GM19023 (cell line): ENCODE data around the gene PRDM1.
A peak's percentile ranks its signal among the peaks of the same experiment; 100 is the strongest.
"Not testable (repeated sequence)": the region's sequence is repeated elsewhere in the genome, so short reads cannot be mapped to it uniquely, and the experiment has no call there.

Source experiments
- ATAC-seq: cut with Tn5 transposase; IDR thresholded peaks from one replicate; pipeline ENCODE4 v1.9.1; 2021; ENCODE audit warnings: mild to moderate bottlenecking, moderate library complexity; ENCODE audit not compliant: unreplicated experiment

PRDM1 gene

DNA sequence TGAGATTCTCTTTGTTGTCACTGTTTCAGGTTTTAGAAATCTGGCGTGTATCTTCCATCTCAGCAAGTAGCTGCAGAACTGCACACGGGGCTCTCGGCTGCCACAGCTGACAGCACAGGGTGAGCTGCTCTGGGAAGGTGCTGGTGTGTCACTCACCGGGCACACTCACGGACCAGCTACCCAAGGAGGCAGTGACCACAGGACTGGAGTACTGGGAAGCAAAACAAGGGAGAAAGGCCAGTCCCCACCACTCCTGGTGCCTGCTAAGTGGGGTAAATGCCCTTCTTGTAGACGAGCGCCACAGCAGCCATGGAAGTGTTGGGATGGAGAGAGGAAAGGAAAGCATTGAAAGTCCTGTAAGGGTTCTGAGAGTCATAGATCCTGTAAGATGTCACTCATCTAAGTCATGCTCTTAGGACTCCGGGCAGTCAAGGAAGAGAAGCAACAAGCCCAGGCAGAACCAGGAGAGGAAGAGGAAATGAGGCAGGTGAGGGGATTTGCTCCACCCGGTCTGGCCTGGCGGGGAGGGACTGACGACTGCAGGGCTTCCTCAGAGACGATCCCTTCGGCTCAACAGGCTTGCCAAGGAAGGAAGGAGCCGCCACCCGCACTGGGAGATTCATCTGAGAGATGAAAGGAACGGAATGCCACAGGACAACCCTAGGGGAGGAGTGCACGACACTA, 48.1 kb downstream of the PRDM1 start:
- ATAC-seq, result no peak

- ATAC-seq, result no peak
Measured at GRCh38 chr6:106134906-106135634, 48.9 kb downstream of the PRDM1 start.

- no peak for ATAC-seq
Measured at GRCh38 chr6:106135911-106136571, 49.9 kb downstream of the PRDM1 start.

DNA sequence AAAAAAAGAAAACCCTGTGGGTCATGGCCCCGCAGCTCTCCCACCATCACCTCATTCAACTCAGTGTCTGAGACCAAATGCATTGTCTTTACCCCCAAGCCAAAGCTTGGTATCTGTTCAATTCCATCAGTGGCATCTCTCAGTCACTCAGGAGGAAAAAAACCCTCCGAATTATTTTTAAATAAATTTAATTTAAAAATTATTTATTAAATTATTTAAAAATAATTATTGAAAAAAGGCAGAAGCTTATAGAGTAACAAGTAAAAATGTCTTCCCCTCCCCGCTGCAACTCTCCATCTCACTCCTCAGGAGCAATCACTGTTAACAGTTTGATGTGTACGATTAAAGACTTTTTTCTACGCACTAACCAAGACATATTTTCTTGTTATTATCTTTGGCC, 50.7 kb downstream of the PRDM1 start:
- ATAC-seq, result no peak

DNA sequence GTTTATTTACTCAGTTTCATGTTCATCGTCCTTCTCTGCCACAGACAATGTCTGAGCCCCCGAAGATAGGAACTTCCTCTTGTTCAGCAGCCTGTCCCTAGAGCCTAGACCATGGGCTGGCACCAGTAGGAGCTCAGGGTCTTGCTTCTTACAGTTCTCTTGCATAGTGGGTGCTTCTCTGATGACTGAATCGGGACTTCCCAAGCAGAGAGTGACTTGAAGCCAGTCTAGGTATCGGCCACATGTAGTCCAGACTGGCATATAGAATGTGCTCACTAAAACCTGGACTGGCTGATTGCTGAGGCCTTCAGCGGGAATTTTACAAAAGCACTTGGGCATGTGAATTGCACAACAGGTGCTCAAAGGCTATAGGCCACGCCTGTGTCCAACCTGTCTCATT, 52.0 kb downstream of the PRDM1 start:
- ATAC-seq, result no peak

GRCh38 chr6:106141441-106142237, 55.5 kb downstream of the PRDM1 start:
- ATAC-seq, result peak; percentile 75

- no peak for ATAC-seq
Measured at GRCh38 chr6:106142876-106143431, 56.8 kb downstream of the PRDM1 start.

- ATAC-seq, result no peak
Measured at GRCh38 chr6:106143665-106144064, 57.5 kb downstream of the PRDM1 start.

- ATAC-seq, result no peak
Measured at GRCh38 chr6:106145144-106145543, 59.0 kb downstream of the PRDM1 start.

DNA sequence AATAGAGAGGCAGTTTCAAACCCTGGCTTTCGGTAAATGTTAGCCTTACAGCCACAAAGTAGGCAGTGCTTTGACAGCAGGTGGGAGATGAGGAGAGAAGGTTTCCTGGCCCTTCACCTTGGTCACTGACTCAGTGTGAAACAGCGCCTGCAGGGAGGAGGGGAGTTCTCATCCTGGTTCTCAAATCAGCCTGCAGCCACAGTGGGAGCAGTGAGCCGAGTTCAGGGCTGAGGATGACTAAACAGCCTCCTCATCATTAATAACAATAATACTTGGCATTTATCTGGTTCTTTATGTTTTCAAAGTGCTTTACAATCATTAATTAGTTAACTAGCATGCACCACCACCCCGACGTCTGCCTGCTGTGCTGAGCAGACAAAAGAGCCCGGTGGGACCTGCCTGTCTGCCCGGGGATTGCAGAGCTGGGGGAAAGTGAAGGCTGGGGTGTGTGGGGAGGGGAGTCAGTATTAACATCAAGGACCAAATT, 59.6 kb downstream of the PRDM1 start:
- no peak for ATAC-seq

- ATAC-seq, result no peak
Measured at GRCh38 chr6:106146852-106147351, 60.8 kb downstream of the PRDM1 start.

- ATAC-seq, result no peak
Measured at GRCh38 chr6:106147476-106147875, 61.3 kb downstream of the PRDM1 start.

DNA sequence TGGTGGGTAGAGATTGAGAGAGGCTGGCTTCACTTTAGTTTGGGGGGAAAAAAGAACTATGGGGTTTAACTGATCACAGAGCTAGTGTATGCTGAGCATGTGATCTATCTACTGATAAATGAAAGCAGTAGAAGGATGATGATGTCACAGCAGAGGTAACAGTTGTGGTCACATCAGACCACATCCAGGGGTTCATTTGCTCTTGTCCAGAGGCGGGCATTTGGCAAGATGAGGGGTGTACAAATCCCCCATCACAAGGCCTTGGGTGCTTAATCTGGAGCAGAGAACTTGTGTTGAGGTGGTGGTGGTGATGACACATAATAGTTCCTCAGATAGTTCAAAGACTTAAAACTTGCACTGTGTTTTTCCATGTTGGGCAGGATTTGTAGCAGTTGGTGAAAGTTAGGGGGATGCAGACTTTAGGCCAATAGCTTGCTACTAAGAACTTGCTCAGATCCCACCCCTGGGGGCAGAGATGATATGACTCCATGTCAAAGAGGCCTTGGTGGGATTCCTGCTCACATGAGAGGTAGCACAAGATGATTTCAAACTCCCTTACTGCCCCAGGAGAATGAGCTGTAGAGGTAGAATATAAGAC, 63.4 kb downstream of the PRDM1 start:
- no peak for ATAC-seq

DNA sequence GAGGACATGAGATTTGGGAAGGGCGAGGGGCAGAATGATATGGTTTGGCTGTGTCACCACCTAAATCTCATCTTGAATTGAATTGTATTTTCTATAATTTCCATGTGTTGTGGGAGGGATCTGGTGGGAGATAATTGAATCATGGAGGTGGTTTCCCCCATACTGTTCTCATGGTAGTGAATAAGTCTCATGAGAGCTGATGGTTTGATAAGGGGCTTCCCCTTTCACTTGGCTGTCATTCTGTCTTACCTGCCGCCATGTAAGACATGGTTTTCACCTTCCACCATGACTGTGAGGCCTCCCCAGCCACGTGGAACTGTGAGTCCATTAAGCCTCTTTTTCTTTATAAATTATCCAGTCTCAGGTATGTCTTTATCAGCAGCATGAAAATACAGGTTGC, 66.3 kb downstream of the PRDM1 start:
- ATAC-seq, result not testable (repeated sequence)

- ATAC-seq, result no peak
Measured at GRCh38 chr6:106152952-106153351, 66.8 kb downstream of the PRDM1 start.

DNA sequence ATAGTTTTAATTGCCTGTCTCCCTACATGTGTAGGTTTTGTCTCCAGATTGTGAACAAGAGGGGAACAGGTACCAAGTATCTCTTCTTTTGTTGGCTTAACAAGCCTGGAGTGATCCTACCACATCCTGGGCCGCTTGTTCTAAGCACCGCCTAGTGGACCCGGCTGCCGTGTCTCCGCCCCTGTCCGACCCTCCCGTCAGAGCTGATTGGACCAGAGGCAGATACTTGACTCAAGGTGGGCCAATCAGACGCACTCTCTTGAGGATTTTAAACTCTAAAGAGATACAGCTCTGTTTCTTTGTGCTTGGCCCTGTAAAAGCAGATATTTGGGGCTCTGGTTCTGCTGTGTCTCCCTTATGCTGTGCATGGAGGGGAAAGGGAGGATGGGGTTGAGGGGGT, 68.2 kb downstream of the PRDM1 start:
- no peak for ATAC-seq

- no peak for ATAC-seq
Measured at GRCh38 chr6:106155219-106155830, 69.2 kb downstream of the PRDM1 start.

- no peak for ATAC-seq
Measured at GRCh38 chr6:106156413-106156812, 70.3 kb downstream of the PRDM1 start.

DNA sequence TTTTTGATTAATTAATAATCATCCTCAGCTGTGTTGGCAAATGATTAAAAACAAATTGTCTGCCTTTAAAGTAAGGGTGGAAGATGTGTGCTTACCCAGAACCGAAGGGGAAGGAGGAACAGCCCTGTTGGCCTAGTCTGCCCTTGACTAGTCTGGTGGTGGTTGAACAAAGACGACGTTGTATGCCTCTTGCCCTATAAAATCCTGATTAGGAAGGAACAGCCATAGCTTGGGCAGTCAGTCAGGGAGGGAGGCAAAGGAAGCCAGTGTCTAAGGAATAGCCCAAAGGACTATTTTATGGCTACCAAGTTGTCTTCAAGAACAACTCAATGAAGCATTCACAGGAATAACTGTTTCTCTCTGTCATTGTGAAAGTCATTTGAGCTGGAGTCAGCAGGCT, 70.7 kb downstream of the PRDM1 start:
- no peak for ATAC-seq

GRCh38 chr6:106158816-106159215, 72.7 kb downstream of the PRDM1 start:
- no peak for ATAC-seq
